Stimulated activated naive CD8-positive, alpha-beta T cell treated with anti-CD3 and anti-CD28 coated beads, Interleukin-15, Interleukin-2, amounts not matched to agents 100 U/mL and 50 U/mL, for 24 hours (primary cell): ENCODE results near the gene GSTCD.
A peak's percentile ranks its signal among the peaks of the same experiment; 100 is the strongest.

Source experiments
- ATAC-seq: fragments of 150-1000 bp; cut with Tn5 transposase; one replicate; pipeline ENCODE4 v1.10.0; 2021
- DNase-seq: peaks from one replicate; pipeline ENCODE4 v3.0.0; 2021

The GSTCD gene

GRCh38 chr4:105894660-105895582, 186.3 kb downstream of the GSTCD start, which contains the start of gene NPNT:
NPNT (plus strand) TSS chr4:105895471; CDS start chr4:105895653, 182 bp downstream.
- ATAC-seq, result no peak
- peak; percentile 4 for DNase-seq

- peak; percentile 8 for DNase-seq
- ATAC-seq, result peak; percentile 48
These were observed 187.2 kb downstream of the GSTCD start for GRCh38 chr4:105895583-105896460.

GRCh38 chr4:105896461-105896942, 187.9 kb downstream of the GSTCD start:
- ATAC-seq (no peak), DNase-seq (no peak)
